IPS DF 4.7 (cell line): ENCODE results near the gene ATG12.
A peak's percentile ranks its signal among the peaks of the same experiment; 100 is the strongest.
"Not testable (repeated sequence)": the region's sequence is repeated elsewhere in the genome, so short reads cannot be mapped to it uniquely, and the experiment has no call there.

Experiments
- DNase-seq: peaks from one replicate; pipeline ENCODE4 v3.0.0-alpha.2; 2013; ENCODE audit warnings: low spot score; ENCODE audit errors: extremely low read depth

Gene ATG12

DNA sequence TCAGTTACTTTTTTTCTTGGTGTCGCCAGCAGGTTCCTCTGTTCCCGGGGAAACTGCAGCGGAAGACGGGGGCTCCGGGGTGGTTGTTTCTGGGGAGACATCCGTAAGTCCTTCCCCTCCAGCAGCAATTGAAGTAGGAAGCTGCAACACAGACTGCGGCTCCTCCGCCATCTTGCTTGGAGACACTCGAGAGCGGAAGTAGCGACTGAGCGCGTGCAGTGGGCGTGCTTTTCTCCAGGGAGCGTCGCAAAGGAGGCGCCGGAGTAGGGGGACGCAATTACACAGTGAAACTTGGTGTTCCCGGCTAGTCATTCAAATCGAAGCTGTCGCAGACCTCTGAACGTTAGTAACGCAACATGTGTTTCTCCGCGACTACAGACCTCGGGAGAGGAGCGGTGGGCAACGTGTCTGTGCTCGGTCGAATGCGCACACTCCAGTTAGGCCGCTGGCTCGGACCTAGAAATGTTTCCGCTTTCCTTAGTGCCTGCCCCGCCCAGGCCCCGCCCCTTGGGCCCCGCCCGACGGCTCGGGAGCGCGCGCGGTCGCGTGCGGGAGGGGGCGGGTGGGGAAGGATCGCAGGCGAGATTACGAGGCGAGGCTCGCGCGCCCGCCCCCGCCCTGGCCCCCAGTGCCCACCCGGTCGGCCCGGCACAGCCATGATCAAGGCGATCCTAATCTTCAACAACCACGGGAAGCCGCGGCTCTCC lies at the start of gene ATG12, which contains the start of gene AP3S1:
Gene ATG12 (minus strand): TSS at position 184 of the 707 bp plus-strand sequence. CDS start 13 bp downstream, at position 171.
Gene AP3S1 (plus strand): TSS at position 554 of the 707 bp plus-strand sequence. CDS start 103 bp downstream, at position 657.
- DNase-seq, result peak; percentile 72

DNA sequence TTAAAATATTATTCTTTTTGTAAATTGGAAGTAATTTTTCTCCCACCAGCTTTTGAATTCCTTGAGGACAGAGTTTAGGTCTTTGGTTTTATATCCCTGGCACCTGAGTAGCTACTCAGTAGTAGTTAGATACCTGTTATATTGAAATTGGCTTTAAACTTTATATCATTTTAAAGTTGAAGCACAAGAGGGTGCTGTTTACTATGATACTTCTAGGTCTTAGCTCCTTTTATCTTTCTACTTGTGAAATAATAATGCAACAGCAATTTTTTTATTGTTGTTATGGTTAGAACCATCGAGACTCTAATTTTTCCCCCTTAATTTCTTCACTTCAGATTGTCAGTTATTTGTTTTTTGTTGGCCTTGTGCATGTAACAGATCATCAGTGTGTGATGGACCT lies 46.7 kb upstream of the ATG12 start:
- no peak for DNase-seq

DNA sequence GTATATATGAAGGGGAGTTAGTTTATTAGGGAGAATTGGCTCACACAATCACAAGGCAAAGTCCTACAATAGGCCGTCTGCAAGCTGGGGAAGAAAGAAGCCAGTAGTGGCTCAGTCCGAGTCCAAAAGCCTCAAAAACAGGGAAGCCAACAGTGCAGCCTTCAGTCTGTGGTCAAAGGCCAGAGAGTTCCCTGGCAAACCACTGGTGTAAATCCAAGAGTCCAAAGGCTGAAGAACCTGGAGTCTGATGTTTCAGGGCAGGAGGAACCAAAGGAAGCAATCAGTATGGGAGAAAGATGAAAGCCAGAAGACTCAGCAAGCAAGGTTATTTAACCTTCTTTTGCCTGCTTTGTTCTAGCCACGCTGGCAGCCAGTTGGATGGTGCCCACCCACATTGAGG lies 43.8 kb upstream of the ATG12 start:
- not testable (repeated sequence) for DNase-seq

DNA sequence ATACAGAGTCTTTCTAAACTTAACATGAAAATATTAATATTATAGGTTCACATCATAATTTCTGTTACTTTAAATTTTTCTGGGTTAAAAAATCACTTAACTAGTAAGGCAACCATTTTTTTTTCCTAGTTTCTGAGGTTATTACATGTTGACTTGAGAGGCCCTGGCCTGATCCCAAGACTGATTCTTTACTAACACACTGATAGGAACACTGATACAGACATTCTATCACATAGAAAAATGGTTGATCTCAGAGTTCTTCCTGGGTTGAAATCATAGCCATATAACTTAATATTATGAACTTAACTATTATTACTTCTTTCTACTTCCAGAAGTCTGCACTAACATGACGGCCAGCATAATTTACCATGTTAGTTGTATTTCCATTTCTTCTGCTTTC lies 43.3 kb upstream of the ATG12 start:
- no peak for DNase-seq

DNA sequence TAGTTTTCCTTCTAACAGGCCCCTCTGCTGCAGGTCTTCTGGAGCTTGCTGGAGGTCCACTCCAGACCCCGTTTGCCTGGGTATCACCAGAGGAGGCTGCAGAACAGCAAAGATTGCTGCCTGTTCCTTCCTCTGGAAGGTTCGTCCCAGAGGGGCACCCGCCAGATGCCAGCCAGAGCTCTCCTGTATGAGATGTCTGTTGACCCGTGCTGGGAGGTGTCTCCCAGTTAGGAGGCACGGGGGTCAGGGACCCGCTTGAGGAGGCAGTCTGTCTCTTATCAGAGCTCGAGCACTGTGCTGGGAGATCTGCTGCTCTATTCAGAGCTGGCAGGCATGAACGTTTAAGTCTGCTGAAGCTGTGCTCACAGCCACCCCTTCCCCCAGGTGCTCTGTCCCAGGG lies 41.1 kb upstream of the ATG12 start:
- DNase-seq, result not testable (repeated sequence)

DNA sequence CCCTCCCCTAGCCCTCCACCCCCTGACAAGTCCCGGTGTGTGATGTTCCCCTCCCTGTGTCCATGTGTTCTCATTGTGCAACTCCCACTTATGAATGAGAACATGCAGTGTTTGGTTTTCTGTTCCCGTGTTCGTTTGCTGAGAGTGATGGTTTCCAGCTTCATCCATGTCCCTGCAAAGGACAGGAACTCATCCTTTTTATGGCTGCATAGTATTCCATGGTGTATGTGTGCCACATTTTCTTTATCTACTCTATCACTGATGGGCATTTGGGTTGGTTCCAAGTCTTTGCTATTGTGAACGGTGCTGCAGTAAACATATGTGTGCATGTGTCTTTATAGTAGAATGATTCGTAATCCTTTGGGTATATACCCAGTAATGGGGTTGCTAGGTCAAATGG lies 36.0 kb upstream of the ATG12 start:
- not testable (repeated sequence) for DNase-seq

DNA sequence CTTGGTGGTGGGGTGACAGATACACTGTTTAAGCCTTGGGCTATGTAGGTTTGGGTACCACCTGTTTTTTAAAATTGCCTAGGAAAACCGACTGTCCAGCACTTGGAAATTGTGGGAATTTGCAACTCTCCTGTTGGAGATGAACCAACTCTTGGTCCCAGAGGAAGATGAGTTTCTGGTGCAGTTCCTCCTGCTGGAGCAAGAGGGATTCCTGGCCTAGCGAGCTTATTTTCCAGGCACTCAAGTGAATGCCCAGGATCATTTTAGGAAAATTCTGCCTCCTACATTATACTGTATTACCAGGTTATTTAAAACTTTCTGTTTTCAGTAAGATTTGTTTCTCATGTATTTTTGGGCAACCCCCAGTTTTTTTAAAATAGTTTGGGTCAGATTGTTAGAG lies 34.1 kb upstream of the ATG12 start:
- no peak for DNase-seq

DNA sequence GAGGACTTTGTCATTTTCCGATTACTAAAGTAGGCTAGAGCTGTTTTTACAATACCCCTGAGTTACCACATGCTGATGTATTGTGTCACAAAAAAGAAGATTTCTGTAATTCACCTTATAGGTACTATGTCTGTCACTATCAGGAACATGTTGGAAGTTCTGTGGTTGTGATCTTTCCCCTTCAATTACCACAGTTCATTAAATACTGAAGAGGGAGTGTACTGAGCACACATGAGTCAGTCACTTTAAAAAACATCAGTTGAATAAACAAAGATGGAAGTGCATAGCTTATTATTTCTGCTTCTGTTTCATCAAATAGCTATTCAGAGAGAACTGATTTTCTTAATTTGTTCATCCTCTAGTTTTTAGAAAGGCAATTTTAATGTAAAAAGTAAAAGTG lies 32.0 kb upstream of the ATG12 start:
- DNase-seq, result no peak

DNA sequence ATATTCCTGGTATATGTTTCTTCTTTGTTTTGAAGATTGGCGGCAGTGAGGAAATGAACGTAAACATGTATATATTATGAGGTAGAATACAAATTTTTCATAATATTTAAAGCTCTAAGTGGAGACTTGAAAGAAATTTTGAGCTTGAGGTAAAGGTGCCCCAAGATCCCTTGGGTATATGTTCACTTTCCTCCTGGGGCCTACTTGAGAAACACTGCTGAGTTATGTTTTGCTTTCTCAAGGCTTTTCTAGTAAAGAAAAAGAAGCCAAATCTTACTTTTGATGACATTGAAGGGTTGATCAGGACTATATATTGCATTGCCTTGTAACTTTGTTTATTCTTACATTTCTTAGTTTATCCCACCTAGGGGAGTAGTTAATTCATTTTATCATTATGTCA lies 31.1 kb upstream of the ATG12 start:
- DNase-seq, result no peak

DNA sequence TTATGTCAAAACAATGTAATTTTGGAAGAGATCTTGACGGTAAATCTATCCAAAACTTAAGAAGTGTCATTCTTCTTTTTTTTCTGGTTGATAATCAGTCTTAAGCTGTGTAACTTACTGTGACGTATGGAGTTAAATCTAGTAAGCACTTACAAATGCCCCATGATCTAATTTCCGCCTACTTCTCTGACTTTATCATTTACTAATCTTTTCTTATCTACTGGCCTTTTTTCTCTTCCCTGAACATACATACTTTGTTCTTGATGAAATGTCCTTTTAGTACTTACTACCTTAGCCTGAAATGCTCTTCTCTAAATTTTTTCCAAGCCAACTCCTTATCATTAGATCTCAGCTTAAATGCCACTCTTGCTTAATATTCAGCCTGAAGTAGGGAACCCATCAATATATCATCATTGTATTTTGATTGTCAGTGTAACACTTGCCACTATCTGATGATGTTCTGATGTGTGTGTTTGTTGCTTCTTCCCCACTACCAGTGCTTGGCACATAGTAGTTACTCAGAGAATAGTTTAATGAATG lies 28.0 kb upstream of the ATG12 start:
- no peak for DNase-seq

DNA sequence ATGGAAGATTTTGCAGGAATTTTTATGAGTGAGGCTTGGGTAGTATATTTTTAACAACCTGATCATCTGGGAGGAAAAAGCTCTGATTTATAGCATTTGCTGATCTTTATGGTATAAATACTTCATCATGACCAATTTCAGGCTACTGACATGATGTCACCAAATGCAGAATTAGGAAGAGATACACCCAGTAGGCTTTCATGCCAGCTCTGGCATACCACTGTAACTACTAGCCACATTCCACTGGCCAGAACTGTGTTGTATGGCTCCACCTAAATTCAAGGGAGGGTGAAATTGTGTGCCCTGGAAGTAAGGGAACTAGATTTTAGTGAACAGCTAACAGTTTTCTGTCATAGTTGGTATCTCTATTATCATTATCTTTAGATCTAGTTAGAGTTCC lies 18.0 kb upstream of the ATG12 start:
- DNase-seq, result no peak

DNA sequence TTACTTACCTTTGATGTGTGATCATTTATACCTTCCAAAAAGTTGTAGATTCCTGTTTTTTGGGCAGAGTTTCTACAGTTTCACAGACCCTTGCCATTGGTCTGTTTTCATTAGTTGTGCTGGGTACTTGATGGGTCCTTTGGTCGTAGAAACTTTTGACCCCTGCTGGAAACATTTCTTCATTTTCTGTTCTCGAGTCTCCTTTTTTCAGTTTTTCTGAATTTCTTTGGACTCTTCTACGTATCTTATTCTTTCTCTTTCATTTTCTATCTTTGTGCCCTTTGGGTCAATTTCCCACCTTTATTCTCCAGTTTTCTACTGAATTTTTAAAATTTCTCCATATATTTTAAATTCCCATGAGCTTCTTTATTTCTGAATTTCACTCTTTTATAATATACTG lies 17.0 kb upstream of the ATG12 start:
- DNase-seq, result no peak

DNA sequence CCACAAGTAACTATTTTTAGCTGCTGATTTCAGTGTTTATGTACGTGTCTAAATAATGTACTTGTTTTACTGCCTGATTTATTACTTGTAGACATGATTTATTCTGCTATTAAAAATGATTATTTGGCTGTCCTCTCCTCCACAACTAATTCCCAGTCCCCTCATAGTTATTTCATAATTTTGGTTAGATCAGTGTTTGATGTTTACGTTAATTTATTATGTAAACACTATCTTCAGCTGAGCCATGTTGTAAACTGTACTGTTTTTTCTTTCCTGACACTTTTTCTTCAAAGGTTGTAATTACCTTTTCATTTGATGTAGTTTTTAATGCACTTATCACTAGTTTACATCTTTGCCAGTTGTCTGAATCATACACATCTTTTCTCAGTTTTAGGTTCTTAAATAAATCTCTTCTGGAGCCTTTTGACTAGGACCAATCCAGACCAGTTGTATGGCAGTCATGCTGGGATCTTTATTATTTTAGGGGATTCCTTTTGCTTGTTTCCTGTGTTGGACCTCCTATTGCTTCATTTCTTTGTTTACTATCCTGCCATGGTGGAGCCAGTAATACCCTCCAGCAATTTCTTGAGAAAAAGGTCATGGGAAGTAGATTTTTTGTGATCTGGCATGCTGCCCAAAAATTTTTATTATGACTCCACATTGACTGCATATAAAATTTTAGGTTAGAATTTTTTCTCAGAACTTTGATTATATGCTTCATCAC lies 16.4 kb upstream of the ATG12 start:
- no peak for DNase-seq

DNA sequence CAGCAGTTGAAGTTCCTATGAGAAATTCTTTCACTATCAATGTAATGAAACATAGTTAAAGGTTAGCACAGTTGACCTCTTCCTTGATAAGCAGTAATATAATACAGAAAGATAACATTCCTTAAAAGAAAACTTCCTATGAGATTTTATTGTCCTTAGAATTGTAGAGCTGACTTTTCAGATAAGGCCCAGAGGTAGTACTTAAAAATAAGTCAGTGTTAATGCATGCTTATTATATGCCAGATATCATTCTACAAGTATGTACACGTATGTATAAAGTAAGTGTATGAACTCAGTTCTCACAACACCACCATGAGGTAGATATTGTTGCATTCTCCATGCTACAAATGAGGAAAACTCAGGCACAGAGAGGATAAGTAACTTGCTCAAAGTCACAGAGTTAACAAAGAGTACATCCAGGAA lies 15.7 kb upstream of the ATG12 start:
- DNase-seq, result no peak

DNA sequence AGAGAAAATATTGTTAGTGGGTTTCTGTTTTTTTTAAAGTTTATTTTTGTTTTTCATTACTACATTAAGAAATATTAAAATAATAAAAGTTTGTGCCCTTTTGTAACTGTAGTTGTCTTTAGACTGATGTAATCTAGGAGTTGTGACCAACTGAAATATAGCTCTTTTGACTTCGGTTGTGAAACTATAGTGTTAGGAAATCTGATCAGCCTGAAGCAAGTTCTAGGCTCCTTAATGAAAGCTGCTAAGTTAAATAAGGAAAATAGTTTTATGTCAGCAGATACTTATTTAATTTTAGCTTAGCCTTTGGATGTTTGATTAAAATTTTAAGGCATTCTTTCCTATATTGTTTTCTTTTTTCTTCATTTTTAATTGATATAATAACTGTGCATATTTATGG lies 14.6 kb upstream of the ATG12 start:
- no peak for DNase-seq

DNA sequence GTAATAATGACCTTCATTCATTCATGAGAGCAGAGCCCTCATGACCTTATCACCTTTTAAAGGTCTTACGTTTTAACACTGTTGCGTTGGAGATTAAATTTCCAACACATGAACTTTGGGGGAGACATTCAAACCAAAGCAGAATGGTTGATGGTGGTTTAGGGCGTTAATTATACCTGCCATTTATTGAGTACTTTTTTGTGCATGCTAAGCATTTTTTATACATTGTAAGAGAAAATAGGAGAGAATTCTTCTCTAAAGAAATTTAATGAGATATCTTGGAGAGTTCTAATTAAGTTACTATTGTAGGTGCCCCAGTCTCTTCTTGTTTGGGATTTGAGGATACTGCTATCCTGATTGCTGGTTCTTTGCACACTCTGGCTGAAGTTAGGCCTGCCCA lies 12.8 kb upstream of the ATG12 start:
- no peak for DNase-seq

DNA sequence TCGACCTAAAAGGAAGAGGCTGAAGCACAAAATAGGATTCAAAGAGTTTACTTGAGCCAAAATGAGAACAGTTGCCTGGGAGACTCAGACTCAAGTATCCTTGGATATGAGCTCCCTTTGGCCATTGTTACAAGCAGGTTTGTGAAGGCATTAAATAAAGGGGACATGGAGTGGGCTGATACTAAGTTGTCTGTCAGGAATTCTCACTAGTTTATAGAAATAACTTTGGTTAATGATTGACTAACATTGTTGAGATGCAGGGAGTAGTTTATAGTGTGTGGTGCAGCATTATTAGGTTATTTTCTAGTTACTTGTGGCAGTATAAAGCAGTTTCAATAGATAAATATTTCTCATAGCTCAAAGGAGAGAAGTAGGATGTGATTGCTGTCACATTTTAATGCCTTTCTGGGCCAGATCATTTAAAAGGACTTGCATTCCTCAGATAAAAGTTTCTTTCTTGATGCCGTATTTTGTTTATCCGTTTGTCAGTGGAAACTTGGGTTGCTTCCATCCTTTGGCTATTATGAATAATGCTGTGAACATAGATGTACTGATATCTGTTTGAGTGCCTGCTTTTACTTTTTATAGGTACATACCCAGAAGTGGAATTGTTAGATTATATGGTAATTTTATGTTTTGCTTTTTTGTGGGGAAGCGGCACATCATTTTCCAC lies 9.5 kb upstream of the ATG12 start:
- no peak for DNase-seq

DNA sequence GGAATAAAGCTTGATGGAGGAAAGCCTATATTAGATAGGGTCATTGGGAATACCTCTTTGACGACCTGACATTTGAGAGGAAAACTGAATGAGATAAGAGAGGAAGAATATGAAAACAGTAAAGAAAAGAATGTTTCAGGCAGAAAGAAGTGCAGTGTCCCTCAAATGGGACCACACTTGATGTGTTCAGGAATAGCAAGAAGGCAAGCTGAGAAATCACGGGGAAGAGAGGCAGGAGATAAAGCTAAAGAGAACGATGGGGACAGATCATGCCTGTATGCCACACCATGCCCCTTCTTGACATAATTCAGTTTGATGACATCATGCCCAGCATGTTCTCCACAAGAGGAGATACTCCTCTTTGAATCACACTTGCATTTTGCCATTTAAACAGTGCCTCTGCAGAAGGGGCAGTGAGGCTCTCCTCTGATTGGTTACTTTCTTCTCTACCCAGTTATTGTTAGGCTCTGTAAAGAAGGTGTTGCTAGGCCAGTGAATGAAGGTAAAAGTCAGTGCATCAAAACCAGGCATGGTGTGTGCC lies 8.0 kb upstream of the ATG12 start:
- no peak for DNase-seq

DNA sequence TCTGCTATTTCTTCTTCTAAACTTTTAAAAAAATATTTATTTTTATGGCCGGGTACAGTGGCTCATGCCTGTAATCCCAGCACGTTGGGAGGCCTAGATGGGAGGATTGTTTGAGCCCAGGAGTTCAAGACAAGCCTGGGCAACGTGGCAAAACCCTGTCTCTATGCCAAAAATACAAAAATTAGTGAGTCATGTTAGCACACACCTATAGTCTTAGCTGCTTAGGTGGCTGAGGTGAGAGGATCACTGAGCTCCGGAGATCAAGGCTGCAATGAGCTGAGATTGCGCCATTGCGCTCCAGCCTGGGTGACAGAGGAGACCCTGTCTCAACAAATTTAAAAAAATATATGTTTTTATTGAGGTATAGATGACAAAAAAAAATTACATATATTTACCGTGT lies 5.9 kb upstream of the ATG12 start:
- no peak for DNase-seq

DNA sequence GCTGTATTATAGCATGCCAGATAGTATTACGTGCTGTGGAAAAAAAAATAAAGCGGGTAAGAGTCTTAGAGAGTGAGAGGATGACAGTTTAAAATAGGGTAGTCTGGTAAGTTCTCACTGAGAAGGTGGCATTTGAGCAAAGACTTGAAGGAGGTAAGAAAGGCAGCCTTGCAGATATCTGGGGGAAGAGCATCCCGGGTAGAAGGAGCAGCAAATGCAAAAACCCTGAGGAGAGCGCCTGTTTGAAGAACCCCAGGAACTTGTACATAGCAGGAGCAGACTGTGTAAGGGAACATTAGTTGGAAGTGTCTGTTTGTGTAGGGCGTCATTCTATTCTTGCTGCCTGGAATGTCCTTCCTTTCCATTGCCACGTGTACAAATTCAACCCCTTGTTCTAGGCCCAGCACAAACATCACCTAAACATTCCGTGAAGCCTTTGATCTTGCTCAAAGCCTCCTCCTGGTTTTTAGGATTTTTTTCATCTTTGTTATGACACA lies 3.0 kb upstream of the ATG12 start:
- DNase-seq, result no peak

DNA sequence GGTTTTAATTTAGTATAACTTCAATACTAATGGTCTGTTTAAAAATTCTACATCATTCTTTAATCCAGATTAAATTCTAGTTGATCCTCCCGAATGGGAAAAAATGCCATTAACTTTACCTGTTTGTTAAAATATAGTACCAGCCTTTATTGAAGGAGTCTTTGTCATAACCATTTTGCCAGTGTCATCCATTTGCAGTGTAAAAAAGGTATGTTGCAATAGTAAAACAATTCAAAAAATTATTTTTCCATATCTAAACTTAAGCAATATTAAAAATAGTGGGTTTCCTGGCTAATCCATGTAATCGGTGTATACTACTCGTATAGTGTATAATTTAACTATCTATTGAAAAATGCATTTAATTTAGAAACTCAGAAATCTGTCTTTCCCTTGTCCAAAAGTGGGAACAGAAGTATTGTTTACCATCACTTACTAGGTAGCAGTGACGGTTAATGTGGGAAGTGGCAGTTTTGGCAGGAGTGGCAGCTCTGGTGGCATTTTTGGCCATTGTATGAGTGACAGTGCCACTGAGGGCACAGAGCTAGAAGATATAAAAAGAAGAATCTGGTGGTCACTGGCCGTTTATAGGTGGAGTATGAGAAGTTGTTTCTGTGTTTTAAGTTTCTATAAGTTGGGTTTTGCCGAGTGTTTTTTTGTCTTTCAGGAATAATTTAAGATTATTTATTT lies 2.2 kb upstream of the ATG12 start:
- no peak for DNase-seq
